HG02840 (cell line): Measurements from ENCODE around the gene NKD2.
"Not testable (repeated sequence)": the region's sequence is repeated elsewhere in the genome, so short reads cannot be mapped to it uniquely, and the experiment has no call there.

Source experiments
- ATAC-seq: cut with Tn5 transposase; IDR thresholded peaks from one replicate; pipeline ENCODE4 v1.9.1; 2021; ENCODE audit warnings: mild to moderate bottlenecking, moderate library complexity, moderate number of reproducible peaks; ENCODE audit not compliant: unreplicated experiment, low FRiP score

Gene NKD2

DNA sequence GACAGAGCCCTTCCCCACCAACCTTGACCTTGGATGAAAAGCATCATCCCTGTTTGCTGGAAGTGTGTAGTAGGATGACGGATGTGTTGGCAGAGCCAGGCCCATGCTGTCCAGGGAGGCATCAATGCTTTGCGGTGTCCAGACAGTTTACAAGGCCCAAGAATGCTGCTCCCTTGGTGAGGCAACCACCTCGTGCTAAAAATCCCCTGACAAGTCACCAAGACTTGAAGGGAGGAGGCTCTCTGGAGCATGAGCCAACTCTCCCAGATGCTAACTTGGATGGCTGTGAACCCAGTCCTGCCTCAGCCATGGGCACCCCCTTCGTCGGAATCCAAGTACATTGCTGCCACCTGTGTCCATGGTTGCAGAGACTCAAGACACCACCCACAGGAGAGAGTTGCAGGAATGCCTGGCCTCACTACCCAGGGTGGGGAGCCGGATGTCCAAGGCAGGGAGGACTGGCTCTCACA lies 9.5 kb upstream of the NKD2 start:
- ATAC-seq, result no peak

DNA sequence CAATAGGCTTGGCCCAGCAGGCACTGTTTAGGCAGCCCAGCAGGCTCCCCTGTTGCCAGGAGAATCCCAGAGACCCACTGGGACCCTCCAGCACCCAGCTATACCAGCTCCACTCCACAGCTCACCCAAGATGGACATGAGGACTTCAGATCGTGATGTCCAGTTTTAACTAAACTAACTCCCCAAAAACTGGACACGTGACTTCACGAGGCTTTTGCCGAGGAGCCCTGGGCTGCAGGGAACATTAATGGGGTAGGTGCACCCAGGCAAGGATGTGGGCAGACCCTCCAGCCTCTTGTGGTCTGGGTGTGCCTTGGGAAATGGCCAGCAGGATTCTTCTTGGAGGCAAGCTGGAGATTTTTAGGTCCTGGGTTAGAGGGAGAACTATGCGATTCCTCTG lies 8.9 kb upstream of the NKD2 start:
- ATAC-seq, result no peak

DNA sequence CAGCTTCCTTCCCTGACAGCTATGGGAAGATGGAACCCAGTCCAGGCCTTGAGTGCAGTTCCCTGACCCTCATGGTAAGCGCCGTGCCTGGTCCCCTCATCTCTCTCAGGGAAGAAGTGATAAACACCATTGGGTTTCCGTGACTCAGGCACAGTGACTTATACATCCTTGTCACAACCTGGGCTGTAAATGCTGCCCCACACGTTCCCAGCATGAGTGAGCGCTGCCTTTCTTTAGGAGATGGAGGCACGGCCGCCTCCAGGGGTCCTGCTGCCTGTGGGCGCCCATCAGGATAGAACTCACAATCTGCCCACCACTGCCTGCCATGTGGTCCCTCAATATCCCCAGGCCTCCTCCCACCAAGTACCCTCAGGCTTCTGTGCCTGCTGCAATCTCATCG lies 8.3 kb upstream of the NKD2 start:
- ATAC-seq, result no peak

DNA sequence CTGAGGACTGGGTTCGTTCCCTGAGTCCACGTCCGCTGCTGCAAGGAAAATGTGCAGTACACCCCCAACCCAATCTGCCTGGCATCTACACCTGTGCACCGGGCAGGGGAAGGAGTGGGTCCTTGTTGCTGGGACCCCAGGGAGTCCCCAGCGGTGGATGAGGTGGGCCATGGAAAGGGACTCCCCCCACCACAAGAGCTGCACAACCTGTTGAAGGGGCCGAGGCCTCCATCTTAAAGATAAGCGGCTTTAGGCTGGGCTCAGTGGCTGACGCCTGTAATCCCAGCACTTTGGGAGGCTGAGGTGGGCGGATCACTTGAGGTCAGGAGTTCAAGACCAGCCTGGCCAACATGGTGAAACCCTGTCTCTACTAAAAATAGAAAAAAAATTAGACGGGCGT lies 7.8 kb upstream of the NKD2 start:
- ATAC-seq, result not testable (repeated sequence)

DNA sequence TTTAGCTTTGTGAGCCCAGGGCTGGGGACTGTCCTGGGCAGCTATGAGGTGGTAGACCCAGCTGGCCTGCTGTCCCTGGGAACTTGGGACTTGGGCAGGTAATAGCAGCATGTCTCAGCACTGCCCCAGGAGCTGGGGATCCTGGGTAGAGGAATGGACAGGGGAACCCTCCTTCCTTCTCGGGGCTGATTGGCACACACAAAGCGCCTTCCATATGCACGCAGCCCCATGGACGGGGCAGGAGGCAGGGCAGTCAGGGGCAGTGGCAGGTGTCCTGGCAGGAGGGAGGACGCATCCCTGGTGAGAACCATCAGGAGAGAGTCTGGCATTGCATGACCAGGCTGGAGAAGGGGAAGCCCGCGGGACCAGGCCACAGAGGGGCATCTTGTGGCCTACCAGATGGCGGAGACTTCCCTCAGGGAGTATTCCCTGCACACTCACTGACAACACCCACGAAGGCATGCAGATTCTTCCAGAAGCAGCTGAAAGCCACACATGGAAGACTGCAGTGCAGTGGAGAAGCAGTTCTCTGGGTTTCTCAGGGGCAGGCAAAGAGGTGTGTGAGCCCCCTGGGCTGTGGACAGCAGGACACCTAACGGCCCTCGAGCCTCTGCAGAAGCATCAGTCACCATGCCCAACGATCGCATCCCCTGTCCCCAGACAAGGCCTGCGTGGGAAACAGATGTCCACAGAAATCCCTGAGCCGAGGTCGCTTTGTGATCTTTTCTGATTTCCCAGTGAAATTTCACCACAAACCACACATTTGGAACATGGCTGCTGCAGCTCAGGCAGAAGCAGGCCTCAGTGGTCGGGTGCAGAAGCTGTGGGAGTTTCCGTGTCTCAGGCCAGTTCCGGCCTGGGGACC lies 7.0 kb upstream of the NKD2 start:
- ATAC-seq, result no peak

DNA sequence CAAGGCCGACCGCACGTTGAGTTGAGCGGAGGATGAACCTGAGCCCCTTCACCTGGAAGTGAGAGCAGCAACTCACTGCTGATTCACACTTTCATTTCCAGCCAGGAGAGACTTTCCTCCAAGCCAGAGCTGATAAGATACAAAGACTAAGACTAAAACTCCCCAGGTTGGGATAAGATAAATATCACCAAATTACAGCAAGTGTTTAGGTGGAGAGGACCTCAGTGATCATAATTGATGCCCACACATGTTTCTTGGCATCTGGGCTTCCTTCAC lies 6.4 kb upstream of the NKD2 start:
- ATAC-seq, result no peak

DNA sequence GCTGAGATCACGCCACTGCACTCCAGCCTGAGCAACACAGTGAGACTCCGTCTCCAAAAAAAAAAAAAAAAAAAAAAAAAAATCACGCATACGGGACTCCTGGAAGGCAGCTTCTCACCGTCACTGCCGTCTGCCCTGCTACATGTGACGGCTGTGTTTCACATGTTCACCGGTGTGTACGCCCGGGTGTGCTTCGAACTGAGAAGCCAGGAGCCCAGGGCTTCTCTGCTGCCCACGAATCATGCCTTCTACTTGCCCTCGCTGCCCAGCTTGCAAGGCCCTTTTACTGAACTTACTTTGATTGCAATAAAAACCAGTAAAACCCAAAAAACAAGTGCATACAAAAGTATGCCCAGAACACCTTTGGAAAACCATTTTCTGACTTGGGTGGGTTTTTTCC lies 5.8 kb upstream of the NKD2 start:
- no peak for ATAC-seq

DNA sequence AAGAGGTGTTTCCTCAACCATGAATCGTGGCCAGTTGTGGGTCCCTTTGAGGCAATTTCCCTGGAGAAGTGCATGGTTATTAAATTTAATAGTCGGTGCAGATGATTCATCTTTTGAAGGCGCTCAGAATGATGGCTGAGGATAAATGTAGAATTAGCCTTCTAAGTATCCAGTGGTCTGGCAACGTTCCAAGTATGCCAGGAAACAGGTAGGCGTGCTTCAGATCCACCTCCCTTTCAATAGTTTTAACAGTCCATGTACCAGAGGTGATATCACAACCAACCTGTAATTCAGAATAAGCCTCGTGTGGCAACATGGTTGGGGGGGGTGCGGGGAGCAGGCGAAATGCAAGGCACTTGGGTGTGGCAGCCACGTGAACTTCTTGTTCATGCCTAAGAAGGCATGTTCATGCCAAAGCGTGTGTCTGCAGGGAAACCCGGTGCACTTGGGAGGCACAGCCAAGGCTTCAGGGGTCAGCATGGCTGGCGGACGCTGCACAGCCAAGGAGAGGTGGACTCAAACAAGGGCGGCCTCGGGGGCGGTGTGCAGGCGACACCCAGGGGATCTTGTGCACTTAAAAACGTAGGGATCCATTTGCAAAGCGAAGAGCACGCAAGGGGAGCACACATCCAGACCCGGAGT lies 5.2 kb upstream of the NKD2 start:
- ATAC-seq, result no peak

DNA sequence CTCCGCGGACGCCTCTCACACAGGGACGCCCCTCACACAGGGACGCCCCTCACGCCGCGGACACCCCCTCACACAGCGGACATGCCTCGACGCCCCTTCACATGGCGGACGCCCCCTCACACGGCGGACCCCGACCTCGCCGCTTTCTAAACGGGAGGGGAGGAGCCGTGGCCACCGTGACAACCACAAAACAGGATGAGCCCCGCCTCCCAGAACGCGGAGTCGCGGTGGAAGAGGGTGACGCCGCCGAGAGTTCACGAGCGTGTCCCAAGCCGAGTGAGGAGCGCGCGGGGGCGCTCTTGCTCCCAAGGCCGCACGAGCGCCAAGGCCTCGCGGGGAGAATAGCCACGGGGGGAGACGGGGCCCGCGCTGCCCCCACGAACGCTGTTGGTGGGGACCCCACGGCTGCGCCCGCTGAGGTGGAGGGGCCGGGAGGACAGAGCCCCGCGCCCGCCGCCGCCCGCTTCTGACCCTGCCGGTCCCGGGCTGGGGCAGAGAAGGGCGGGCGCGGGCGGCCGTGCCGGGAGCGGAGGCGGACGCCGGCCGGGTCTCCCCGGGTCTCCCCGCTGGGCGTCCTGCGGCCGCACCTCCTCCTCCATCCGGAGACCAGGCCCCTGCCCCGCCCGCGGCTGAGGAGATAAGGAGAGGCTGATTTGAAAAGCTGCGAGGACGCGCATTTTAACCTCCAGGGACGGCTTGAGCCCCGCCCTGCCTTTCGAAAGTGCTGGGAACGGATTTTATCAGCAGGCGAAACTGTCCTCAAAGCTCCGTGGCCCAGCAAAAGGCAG lies 3.9 kb upstream of the NKD2 start:
- ATAC-seq, result no peak

DNA sequence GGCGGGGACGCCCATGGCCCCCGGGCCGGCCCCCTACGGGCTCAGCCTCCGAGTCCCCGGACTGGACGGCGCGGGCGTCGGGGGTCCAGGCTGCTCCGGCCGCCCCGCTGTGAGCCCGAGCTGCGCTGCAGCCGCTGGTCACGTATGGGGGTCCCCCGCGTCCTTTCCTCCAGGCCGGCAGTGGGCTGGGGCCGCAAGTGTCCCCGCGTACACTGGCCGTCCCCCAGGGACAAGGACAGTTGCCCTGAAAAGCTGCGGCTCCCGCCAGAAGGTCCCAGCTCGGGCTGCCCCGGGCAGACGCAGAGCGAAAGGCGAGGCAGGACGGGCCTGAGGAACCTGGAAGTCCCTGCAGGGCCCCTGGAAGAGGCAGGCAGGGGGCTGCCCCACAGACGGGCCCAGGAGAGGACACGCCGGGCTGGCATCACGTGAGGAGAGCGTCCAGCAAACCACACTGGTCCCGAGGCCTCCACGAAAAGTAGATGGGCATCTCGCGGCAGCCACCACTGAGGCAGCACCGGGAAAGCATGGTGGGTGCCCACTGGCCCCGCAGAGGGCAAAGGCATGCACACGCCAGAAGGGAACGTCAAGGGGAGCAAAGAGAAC lies 3.3 kb upstream of the NKD2 start:
- no peak for ATAC-seq

DNA sequence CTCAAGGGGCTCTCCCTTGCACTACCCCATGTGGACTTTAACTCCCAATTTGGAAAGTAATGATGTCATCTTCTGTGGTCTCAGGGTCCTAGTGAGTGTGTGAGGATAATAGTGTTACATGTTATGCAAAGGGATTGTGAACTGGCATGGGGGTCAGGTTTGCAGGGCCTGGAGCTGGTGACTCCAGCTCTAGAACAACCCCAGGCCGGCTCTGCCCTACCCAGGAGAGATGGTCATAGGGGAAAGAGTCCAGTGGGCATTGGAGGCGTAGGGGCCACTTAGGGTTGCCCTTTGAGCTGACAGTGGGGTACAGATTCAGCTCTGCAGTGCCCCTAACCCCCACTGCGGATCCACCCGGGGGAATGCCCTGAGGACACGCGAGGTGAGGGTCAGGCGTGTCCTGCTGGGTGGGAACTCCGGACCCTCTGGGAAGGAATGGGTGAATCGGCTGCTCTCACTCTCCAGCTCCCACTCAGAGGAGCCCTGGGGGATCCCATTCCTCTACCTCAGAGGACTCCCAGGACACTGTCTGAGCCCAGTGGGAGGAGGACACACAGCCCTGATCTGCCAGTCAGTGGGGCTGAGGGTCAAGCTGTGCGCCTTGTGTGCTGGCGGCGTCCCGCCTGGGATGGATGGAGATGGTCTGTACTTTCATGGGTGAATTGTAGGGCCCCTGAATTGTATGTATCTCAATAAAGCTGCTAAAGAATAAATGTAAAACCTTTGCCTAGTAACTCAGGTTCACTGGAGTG lies 2.5 kb upstream of the NKD2 start:
- ATAC-seq, result no peak

DNA sequence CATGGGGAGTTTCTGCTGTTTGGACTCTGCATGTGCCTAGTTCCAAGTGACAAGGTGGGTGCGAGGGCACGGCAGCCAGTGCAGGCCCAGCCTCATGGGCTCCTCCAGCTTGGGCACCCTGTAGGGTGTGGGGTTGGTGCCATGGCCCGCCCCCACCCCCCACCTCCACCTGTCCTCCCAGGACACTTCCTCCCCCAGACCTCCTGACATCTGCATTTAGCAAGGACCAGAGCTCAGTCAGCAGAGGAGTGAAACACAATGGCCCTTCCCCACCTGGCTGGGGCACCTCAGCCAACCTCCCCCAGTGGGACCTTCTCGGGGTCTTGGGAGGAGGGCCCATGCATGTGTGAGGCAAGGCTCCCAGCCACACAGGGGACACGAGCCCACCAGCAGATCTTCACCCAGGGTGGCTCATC lies 1.9 kb upstream of the NKD2 start:
- ATAC-seq, result no peak

DNA sequence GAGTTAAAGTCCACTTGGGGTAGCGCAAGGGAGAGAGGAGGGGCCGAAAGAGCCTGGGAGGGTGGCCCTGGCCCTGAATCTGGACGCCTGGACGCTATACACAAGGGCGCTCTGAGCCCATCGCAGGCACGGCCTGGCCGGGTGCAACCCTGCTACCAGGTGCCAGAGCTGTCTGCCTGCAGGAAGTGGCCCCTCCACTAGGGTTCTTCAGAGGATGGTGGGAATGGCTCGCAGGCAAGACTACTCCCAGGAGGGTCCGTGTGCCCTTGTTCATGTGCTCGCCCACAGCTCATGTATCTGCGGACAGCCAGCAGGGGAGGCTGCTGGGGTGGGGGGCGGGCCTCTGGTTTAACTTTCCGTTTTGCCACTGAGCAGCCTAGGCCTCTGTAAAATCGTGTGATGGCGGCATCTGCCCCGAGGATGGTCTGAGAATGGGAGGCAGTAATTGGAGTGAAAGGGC lies 1.4 kb upstream of the NKD2 start:
- no peak for ATAC-seq

DNA sequence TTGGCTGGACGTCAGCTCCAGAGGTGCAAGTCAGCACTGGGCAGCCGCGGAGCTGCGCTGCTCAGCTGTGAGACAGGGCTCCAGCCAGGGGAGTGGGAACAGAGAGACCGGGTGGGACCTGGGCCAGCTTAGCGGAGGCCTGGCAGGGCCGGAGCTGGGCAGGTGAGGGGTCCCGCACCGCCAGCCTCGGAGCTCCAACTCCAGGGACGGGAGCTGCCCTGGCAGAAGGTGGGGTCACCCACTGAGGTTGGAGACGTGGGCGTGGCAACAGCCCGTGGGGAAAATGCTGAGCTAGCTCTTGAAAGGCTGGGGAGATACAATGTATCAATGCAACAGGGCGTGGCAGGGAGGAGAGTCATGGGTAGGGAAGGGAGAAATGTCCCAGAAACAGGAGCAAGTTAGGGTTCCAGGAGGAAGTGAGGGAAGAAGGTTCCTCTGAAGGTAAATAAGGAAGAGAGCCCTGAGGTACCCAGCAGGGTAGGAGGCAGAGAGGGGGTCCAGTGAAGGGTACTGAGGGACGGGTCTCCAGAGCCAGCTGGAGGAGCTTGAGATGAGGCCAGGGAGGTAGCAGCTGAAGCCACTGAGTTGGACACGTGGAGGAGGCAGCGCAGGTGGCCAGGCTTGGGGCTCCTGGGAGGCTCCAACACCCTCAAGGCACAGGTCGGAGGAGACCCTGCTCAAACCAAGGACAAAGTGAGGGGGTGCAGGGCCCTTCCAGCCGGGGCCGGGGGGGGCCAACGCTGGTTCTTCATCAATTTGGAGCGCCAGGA lies 736 bp upstream of the NKD2 start:
- no peak for ATAC-seq

DNA sequence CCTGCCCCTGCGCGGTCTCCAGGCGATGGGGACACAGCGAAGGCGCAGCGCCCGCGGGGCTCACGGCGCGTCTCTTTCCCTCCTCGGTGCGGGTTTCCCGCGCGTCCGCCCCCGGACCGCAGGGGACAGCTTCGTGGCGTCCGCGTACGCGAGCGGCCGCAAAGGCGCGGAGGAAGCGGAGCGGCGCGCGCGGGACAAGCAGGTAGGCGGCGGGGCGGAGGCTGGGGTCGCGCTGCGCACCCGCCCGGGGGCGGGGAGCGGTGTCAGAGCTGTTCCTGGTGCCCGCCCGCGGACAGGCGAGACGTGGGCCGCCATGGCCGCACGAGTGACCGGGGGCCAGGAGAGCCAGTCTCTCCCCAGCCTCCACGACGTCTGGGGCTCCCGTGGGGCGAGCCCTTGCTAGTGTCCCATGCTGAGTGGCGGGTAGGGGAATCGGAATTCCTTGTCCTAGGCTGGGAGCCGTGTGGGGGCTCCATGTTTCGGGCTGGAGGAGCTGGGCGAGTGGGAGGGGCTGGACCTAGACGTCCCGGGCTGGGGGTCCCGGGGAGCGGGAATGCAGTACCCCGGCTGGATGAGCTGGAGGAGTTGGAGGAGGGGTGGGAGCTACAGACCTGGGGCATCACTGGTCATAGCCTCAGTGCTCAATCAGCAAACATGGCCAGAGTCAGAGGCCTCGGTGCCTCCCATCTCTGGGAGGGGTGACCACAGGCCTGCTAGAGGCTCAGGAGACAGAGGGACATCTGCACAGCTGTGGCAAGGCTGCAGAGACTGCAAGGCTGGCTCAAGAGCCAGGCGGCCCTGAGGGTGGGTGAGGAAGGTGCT lies 968 bp downstream of the NKD2 start:
- no peak for ATAC-seq

DNA sequence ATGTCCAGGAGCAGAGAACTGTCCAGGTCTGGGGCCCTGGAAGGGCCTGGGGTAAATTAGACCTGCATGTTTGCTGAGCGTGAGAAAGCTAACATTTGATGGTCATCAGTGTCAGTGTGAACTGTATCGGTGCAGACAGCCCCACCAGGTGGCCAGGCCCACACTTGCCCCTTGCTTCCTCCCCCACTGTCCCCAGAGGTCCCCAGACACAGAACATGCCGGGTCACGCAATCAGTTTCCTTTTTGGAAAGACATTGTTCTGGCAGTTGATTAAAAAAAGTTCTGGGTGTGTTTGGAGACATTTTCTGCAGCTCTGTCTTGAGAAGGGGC lies 1.5 kb downstream of the NKD2 start:
- ATAC-seq, result no peak

DNA sequence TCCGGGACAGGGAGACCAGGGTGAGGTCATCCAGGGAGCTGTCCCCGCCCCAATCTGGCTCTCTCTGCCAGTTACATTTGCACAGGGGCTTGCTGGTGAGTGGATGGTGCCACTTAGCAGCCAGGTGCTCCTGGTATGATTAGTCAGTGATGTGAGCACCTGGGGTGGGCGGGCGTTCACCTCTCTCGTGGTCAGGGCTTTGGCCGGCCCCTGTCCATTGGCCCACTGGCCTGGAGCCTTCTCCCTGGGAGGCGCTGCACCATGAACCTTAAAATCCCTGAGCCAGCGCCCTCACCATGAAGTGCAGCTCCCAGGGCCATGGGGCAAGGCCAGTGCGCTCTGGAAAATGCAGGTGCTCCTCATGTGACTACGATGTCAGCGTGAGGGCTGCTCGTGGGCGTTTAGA lies 2.0 kb downstream of the NKD2 start:
- ATAC-seq, result no peak

DNA sequence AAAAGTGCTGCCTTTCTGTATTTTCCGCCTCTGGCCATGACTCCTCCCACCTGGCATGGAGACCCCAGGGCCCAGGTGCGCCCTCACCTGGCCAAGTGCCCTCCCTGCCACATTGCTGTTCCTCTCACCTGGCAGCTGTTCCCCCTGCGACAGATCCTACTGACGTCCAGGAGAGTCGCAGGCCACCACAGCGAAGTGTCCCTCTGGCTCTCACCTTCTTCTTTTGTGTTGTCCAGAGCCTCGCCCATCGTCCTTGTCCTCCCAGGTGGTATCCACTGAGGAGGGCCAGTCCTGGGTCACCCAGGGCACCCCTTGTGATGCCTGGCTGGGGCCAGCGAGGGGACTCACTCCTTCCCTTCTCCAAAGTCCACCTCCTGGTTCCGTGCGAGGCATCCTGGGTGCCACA lies 2.6 kb downstream of the NKD2 start:
- no peak for ATAC-seq
